Psoas muscle (tissue), 8 donors: Measurements from ENCODE around the gene LANCL1. TPM values are rescaled to one million over a fixed set of nuclear protein-coding genes. Genes with fewer than 3 reads are reported as not detected.
"Not testable (repeated sequence)": the region's sequence is repeated elsewhere in the genome, so short reads cannot be mapped to it uniquely, and the experiment has no call there.

Source experiments
- ATAC-seq, 4 donors: fragments of 200-7000 bp; cut with Tn5 transposase; one replicate each; pipeline ENCODE4 v1.9.1; 2020; ENCODE audit warnings: moderate library complexity in 3 of 4, mild to moderate bottlenecking in 2 of 4
- DNase-seq, 2 donors: peaks; one replicate each; pipeline ENCODE4 v3.0.0-alpha.2; 2020
- H3K27ac ChIP-seq: fragments of 200-600 bp; one replicate; pipeline ENCODE4 v1.8.0; 2022
- H3K27me3 ChIP-seq, 3 donors: fragments of 200-600 bp in 1 of 3; one replicate each; pipeline versions ENCODE4 v1.6.1 to v1.8.0; 2013 to 2022; ENCODE audit warnings: low read length in 2 of 3, mild to moderate bottlenecking in 2 of 3, moderate library complexity in 1 of 3; ENCODE audit not compliant: insufficient read depth in 3 of 3
- H3K36me3 ChIP-seq, 2 donors: fragments of 200-600 bp in 1 of 2; one replicate each; pipeline versions ENCODE4 v1.6.1 to v1.8.0; 2013 to 2022; ENCODE audit warnings: low read depth in 1 of 2, mild to moderate bottlenecking in 1 of 2, moderate library complexity in 1 of 2; ENCODE audit not compliant: insufficient read depth in 1 of 2
- H3K4me1 ChIP-seq: fragments of 200-600 bp; one replicate; pipeline ENCODE4 v1.8.0; 2022
- H3K4me3 ChIP-seq: fragments of 200-600 bp; one replicate; pipeline ENCODE4 v1.8.0; 2022; ENCODE audit warnings: mild to moderate bottlenecking
- H3K9me3 ChIP-seq: fragments of 200-600 bp; one replicate; pipeline ENCODE4 v1.8.0; 2022
- CTCF ChIP-seq: fragments of 200-600 bp; IDR thresholded peaks from one replicate; pipeline ENCODE4 v1.8.0; 2022; ENCODE audit warnings: antibody characterized with exemption
- WGBS, 3 donors: extraction: QIAGEN DNeasy Blood & Tissue Kit; methylation state at CpG; one replicate each; pipeline versions ENCODE4 v1.1.6 to v1.1.7; 2013; 5-methylcytosine and 5-hydroxymethylcytosine counted together
- intact Hi-C, 2 donors: fragments of 100-400 bp; cut with DNase I; formaldehyde crosslinking; loops; one replicate each; pipeline versions ENCODE4 v1.11.0 to v1.14.2; 2022
- polyA plus RNA-seq, 3 donors: library from polyadenylated mRNA; stranded (reverse); fragments of 200-250 nt; gene quantifications; one replicate each; pipeline ENCODE4 v1.2.3, GENCODE V29; 2013
- total RNA-seq, 4 donors: library from RNA; stranded (reverse); fragmentation: NEBNext Ultra II Directional in 2 of 4; extraction: Animal tissue kit (Norgen Biotek cat#: 25700) in 2 of 4; gene quantifications; one replicate each; pipeline versions ENCODE4 v1.2.1 to v1.2.4, GENCODE V29; 2021 to 2023
- donor health status: healthy with polysubstance abuse.
- donor health status: DM: no; HTN: no; CAD: no; lungs with moderate emphysema.
- donor health status: Bipolar disorder and iron deficiency.
- donor health status: healthy.
- donor health status: DM: yes; HTN: yes; CAD: no.
- donor health status: DM: no; HTN: no; CAD: no.
- donor health status: DM: no; HTN: no; CAD: no.
- donor health status: DM: yes; HTN: yes; CAD: no.

LANCL1 gene
- total and polyA plus RNA-seq, 7 donors = 8.8 to 41.0 (median 36.0) TPM

GRCh38 chr2:210456571-210456970 is 20.0 kb downstream of the LANCL1 start:
- ATAC-seq = no peak
- WGBS, 3 donors = 66 to 94% (median 75%) methylated on average over 1 of the region's 1 CpG
- peaks cover 6 to 64% of the 10 kb centered on the region in 2 donors for H3K36me3 ChIP-seq

GRCh38 chr2:210454336-210454735 is 22.2 kb downstream of the LANCL1 start:
- Histone ChIP-seq H3K4me3 (no peak overlapping the region), H3K27ac (no peak overlapping the region), H3K36me3 (peaks cover 6 to 61% of the 10 kb centered on the region in 2 donors), H3K27me3 (no peaks in the 10 kb centered on the region), H3K9me3 (no peaks in the 10 kb centered on the region), H3K4me1 (peaks cover 3% of the 10 kb centered on the region)
- intact Hi-C loops = no loop called here
- ATAC-seq = no peak
- no peak for TF ChIP-seq CTCF
- no peak for DNase-seq
- WGBS, 3 donors = 86 to 92% (median 86%) methylated on average over 8 of the region's 8 CpGs

More at GRCh38 chr2:210456571-210456970, 20.0 kb downstream of the LANCL1 start:
- intact Hi-C loops = no loop called here
- Histone ChIP-seq H3K4me1 (peaks cover 12% of the 10 kb centered on the region), H3K27ac (no peak overlapping the region), H3K27me3 (no peaks in the 10 kb centered on the region), H3K9me3 (no peaks in the 10 kb centered on the region), H3K4me3 (no peak overlapping the region)
- DNase-seq = no peak
- no peak for TF ChIP-seq CTCF

- DNase-seq (no peak), ATAC-seq (no peak)
- 95 to 98% (median 98%) methylated on average over 2 of the region's 2 CpGs for WGBS, 3 donors
- TF ChIP-seq CTCF = no peak
- Histone ChIP-seq H3K36me3 (peaks cover 0 to 47% of the 10 kb centered on the region in 2 donors), H3K27ac (no peak overlapping the region), H3K4me1 (no peaks in the 10 kb centered on the region), H3K27me3 (no peaks in the 10 kb centered on the region), H3K4me3 (no peak overlapping the region), H3K9me3 (peaks cover 8% of the 10 kb centered on the region)
- intact Hi-C loops = no loop called here
These were observed 24.4 kb downstream of the LANCL1 start for GRCh38 chr2:210452194-210452593.

- ATAC-seq, DNase-seq, H3K4me3 ChIP-seq, intact Hi-C loops, H3K27me3 ChIP-seq, H3K27ac ChIP-seq, H3K4me1 ChIP-seq, H3K9me3 ChIP-seq: not testable (repeated sequence)
- 98 to 99% (median 98%) methylated on average over 3 of the region's 3 CpGs for WGBS, 3 donors
- peaks cover 0 to 40% of the 10 kb centered on the region in 2 donors for H3K36me3 ChIP-seq
These were observed 25.6 kb downstream of the LANCL1 start for GRCh38 chr2:210450942-210451341.

- Histone ChIP-seq H3K36me3 (no peaks in the 10 kb centered on the region), H3K9me3 (peaks cover 8% of the 10 kb centered on the region), H3K27ac (no peak overlapping the region), H3K27me3 (no peaks in the 10 kb centered on the region), H3K4me3 (no peak overlapping the region), H3K4me1 (peaks cover 4% of the 10 kb centered on the region)
- ATAC-seq (no peak), DNase-seq (no peak)
- TF ChIP-seq CTCF = no peak
- 96 to 98% (median 97%) methylated on average over 3 of the region's 3 CpGs for WGBS, 3 donors
- intact Hi-C loops = no loop called here
These were observed 30.8 kb downstream of the LANCL1 start for GRCh38 chr2:210445732-210446131.
